ENCODE data around the gene GULP1.

Gene GULP1

GRCh38 chr2:188414869-188415753, 123.4 kb downstream of the GULP1 start:
- no peak for DNase-seq (ENCODE audit: low read depth in 2 of 2, low spot score in 1 of 2)

- DNase-seq (ENCODE audit: low read depth in 2 of 2, low spot score in 1 of 2): no peak
These were observed 124.0 kb downstream of the GULP1 start for GRCh38 chr2:188415754-188416083.

GRCh38 chr2:188416367-188416766, 124.7 kb downstream of the GULP1 start:
- DNase-seq (ENCODE audit: low read depth in 2 of 2, low spot score in 1 of 2): no peak

GRCh38 chr2:188422726-188423125, 131.1 kb downstream of the GULP1 start:
- DNase-seq (ENCODE audit: low read depth in 2 of 2, low spot score in 1 of 2): no peak

- no peak for DNase-seq (ENCODE audit: low read depth in 2 of 2, low spot score in 1 of 2)
These were observed 133.6 kb downstream of the GULP1 start for GRCh38 chr2:188425266-188425665.

GRCh38 chr2:188426121-188426520, 134.4 kb downstream of the GULP1 start:
- no peak for DNase-seq (ENCODE audit: low read depth in 2 of 2, low spot score in 1 of 2)

GRCh38 chr2:188430705-188431104, 139.0 kb downstream of the GULP1 start:
- DNase-seq (ENCODE audit: low read depth in 2 of 2, low spot score in 1 of 2): no peak

- no peak for DNase-seq (ENCODE audit: low read depth in 2 of 2, low spot score in 1 of 2)
These were observed 142.3 kb downstream of the GULP1 start for GRCh38 chr2:188434018-188434417.

- no peak for DNase-seq (ENCODE audit: low read depth in 2 of 2, low spot score in 1 of 2)
These were observed 143.4 kb downstream of the GULP1 start for GRCh38 chr2:188435115-188435514.

GRCh38 chr2:188437537-188437936, 145.9 kb downstream of the GULP1 start:
- no peak for DNase-seq (ENCODE audit: low read depth in 2 of 2, low spot score in 1 of 2)

- DNase-seq (ENCODE audit: low read depth in 2 of 2, low spot score in 1 of 2): no peak
These were observed 148.3 kb downstream of the GULP1 start for GRCh38 chr2:188439986-188440385.

GRCh38 chr2:188440849-188441248, 149.2 kb downstream of the GULP1 start:
- no peak for DNase-seq (ENCODE audit: low read depth in 2 of 2, low spot score in 1 of 2)

- no peak for DNase-seq (ENCODE audit: low read depth in 2 of 2, low spot score in 1 of 2)
These were observed 149.7 kb downstream of the GULP1 start for GRCh38 chr2:188441288-188441947.

GRCh38 chr2:188443207-188443606, 151.5 kb downstream of the GULP1 start:
- no peak for DNase-seq (ENCODE audit: low read depth in 2 of 2, low spot score in 1 of 2)

- no peak for DNase-seq (ENCODE audit: low read depth in 2 of 2, low spot score in 1 of 2)
These were observed 152.6 kb downstream of the GULP1 start for GRCh38 chr2:188444106-188444835.

- no peak for DNase-seq (ENCODE audit: low read depth in 2 of 2, low spot score in 1 of 2)
These were observed 157.9 kb downstream of the GULP1 start for GRCh38 chr2:188449561-188449960.

- DNase-seq (ENCODE audit: low read depth in 2 of 2, low spot score in 1 of 2): no peak
These were observed 158.3 kb downstream of the GULP1 start for GRCh38 chr2:188449971-188450370.

- DNase-seq (ENCODE audit: low read depth in 2 of 2, low spot score in 1 of 2): no peak
These were observed 159.2 kb downstream of the GULP1 start for GRCh38 chr2:188450732-188451483.

GRCh38 chr2:188452084-188452483, 160.4 kb downstream of the GULP1 start:
- DNase-seq (ENCODE audit: low read depth in 2 of 2, low spot score in 1 of 2): no peak

GRCh38 chr2:188456114-188456909, 164.6 kb downstream of the GULP1 start:
- DNase-seq (ENCODE audit: low read depth in 2 of 2, low spot score in 1 of 2): no peak
